ENCODE results near the gene PASD1. TPM values are rescaled to one million over a fixed set of nuclear protein-coding genes. Genes with fewer than 3 reads are reported as not detected.

PASD1 gene
- total RNA-seq, 2 donors from 2014 or later, result not detected

- no peak for TF ChIP-seq CTCF (IDR thresholded peaks at IDR 0.05)
- ATAC-seq (ENCODE audit: insufficient number of reproducible peaks, low FRiP score, low read depth), result no peak
- no peaks in the 10 kb centered on the region for H3K4me1 ChIP-seq (ENCODE audit: control insufficient read depth in 1 of 2, low read depth in 2 of 2)
- H3K36me3 ChIP-seq, result no peaks in the 10 kb centered on the region
- no peak overlapping the region for H3K4me3 ChIP-seq
- no peak for DNase-seq (ENCODE audit: low spot score)
- H3K9me3 ChIP-seq, result no peaks in the 10 kb centered on the region
- no peak overlapping the region for H3K27ac ChIP-seq
- no peaks in the 10 kb centered on the region for H3K27me3 ChIP-seq (replicated peaks; ENCODE audit: insufficient read depth)
These were observed 68.3 kb downstream of the PASD1 start for GRCh38 chrX:151631822-151632221.

GRCh38 chrX:151633157-151633556 is 69.7 kb downstream of the PASD1 start:
- Histone ChIP-seq H3K36me3 (no peaks in the 10 kb centered on the region), H3K4me1 (ENCODE audit: control insufficient read depth in 1 of 2, low read depth in 2 of 2) (no peaks in the 10 kb centered on the region), H3K27ac (no peak overlapping the region), H3K27me3 (replicated peaks; ENCODE audit: insufficient read depth) (no peaks in the 10 kb centered on the region), H3K9me3 (no peaks in the 10 kb centered on the region), H3K4me3 (no peak overlapping the region)
- DNase-seq (ENCODE audit: low spot score) (no peak), ATAC-seq (ENCODE audit: insufficient number of reproducible peaks, low FRiP score, low read depth) (no peak)
- no peak for TF ChIP-seq CTCF (IDR thresholded peaks at IDR 0.05)

GRCh38 chrX:151634937-151635336 is 71.5 kb downstream of the PASD1 start:
- H3K4me3 ChIP-seq, result no peak overlapping the region
- H3K27ac ChIP-seq, result no peak overlapping the region
- H3K4me1 ChIP-seq (ENCODE audit: control insufficient read depth in 1 of 2, low read depth in 2 of 2), result no peaks in the 10 kb centered on the region
- H3K36me3 ChIP-seq, result no peaks in the 10 kb centered on the region
- DNase-seq (ENCODE audit: low spot score) (no peak), ATAC-seq (ENCODE audit: insufficient number of reproducible peaks, low FRiP score, low read depth) (no peak)
- no peaks in the 10 kb centered on the region for H3K9me3 ChIP-seq
- TF ChIP-seq CTCF (IDR thresholded peaks at IDR 0.05), result no peak
- no peaks in the 10 kb centered on the region for H3K27me3 ChIP-seq (replicated peaks; ENCODE audit: insufficient read depth)

GRCh38 chrX:151641564-151641963 is 78.1 kb downstream of the PASD1 start:
- no peaks in the 10 kb centered on the region for H3K27me3 ChIP-seq (replicated peaks; ENCODE audit: insufficient read depth)
- H3K27ac ChIP-seq, result no peak overlapping the region
- no peaks in the 10 kb centered on the region for H3K36me3 ChIP-seq
- no peak for TF ChIP-seq CTCF (IDR thresholded peaks at IDR 0.05)
- no peaks in the 10 kb centered on the region for H3K4me1 ChIP-seq (ENCODE audit: control insufficient read depth in 1 of 2, low read depth in 2 of 2)
- no peak overlapping the region for H3K4me3 ChIP-seq
- no peaks in the 10 kb centered on the region for H3K9me3 ChIP-seq
- ATAC-seq (ENCODE audit: insufficient number of reproducible peaks, low FRiP score, low read depth), result no peak
- no peak for DNase-seq (ENCODE audit: low spot score)

- no peaks in the 10 kb centered on the region for H3K36me3 ChIP-seq
- no peak for TF ChIP-seq CTCF (IDR thresholded peaks at IDR 0.05)
- DNase-seq (ENCODE audit: low spot score), result no peak
- H3K27me3 ChIP-seq (replicated peaks; ENCODE audit: insufficient read depth), result no peaks in the 10 kb centered on the region
- no peak overlapping the region for H3K4me3 ChIP-seq
- no peak for ATAC-seq (ENCODE audit: insufficient number of reproducible peaks, low FRiP score, low read depth)
- no peak overlapping the region for H3K27ac ChIP-seq
- no peaks in the 10 kb centered on the region for H3K9me3 ChIP-seq
- no peaks in the 10 kb centered on the region for H3K4me1 ChIP-seq (ENCODE audit: control insufficient read depth in 1 of 2, low read depth in 2 of 2)
These were observed 111.8 kb downstream of the PASD1 start for GRCh38 chrX:151675121-151675746.

All from thoracic aorta (tissue), 2 donors.